ENCODE results near the gene DNAH3. TPM values are rescaled to one million over a fixed set of nuclear protein-coding genes. Genes with fewer than 3 reads are reported as not detected.
A peak's percentile ranks its signal among the peaks of the same experiment; 100 is the strongest.
"Not testable (repeated sequence)": the region's sequence is repeated elsewhere in the genome, so short reads cannot be mapped to it uniquely, and the experiment has no call there.

The DNAH3 gene
- polyA plus RNA-seq, 2 of the 4 experiments (the other 2 are of a cell fraction): 0.37 to 0.81 TPM

GRCh38 chr16:21053590-21053989 lies 97.1 kb downstream of the DNAH3 start:
- POLR2A ChIA-PET: no interaction called here
- FAIRE-seq (no peak), ATAC-seq (no peak), DNase-seq (ENCODE audit: low read depth in 1 of 2, low spot score in 1 of 2) (no peak)
- H3K4me2 ChIP-seq: no peak overlapping the region
- no peaks in the 10 kb centered on the region for H3K4me1 ChIP-seq
- no peaks in the 10 kb centered on the region for H3K9me3 ChIP-seq
- CTCF ChIA-PET: interaction anchor here (1.1 to 2.4 kb wide), 4 partner anchors 14 to 204 kb away, joined by 3 to 10 read pairs (median 5); no protein-coding TSS in a partner anchor
- TF ChIP-seq EHMT2 (IDR thresholded peaks at IDR 0.05; ENCODE audit: low read depth) (no peak), MAX (IDR thresholded peaks at IDR 0.05) (no peak), NR3C1 (IDR thresholded peaks at IDR 0.05) (no peak), ELK1 (IDR thresholded peaks at IDR 0.05; ENCODE audit: low read depth, low read length) (no peak), PHF8 (IDR thresholded peaks at IDR 0.05; ENCODE audit: borderline replicate concordance, low read depth) (no peak), ZNF302 (CRISPR knock-in tag; IDR thresholded peaks at IDR 0.05) (no peak), BCL3 (IDR thresholded peaks at IDR 0.05) (no peak), PBX3 (IDR thresholded peaks at IDR 0.05) (no peak), ZSCAN20 (CRISPR knock-in tag; IDR thresholded peaks at IDR 0.05) (no peak), TP53 (CRISPR knock-in tag; IDR thresholded peaks at IDR 0.05) (no peak), MAZ (IDR thresholded peaks at IDR 0.05; ENCODE audit: borderline replicate concordance, low read depth, low read length) (no peak), BHLHE40 (IDR thresholded peaks at IDR 0.05; ENCODE audit: low read depth, low read length) (no peak), FOSB (CRISPR knock-in tag; IDR thresholded peaks at IDR 0.05) (no peak), GATA3 (IDR thresholded peaks at IDR 0.05; ENCODE audit: borderline replicate concordance) (no peak), EHF (CRISPR knock-in tag; IDR thresholded peaks at IDR 0.05) (no peak)
- H3K4me3 ChIP-seq: no peak overlapping the region
- H3K27ac ChIP-seq: no peak overlapping the region
- WGBS (ENCODE audit: missing lambda C conversion rate): 13% methylated on average over 1 of the region's 1 CpG

- Histone ChIP-seq H3K4me3 (peak overlapping the region; percentile 43), H3K4me2 (peak overlapping the region; percentile 70), H3K27ac (peak overlapping the region; percentile 33 to 63; a peak in 2 of 6 replicates)
- peak in 1 of 2 experiments; percentile 44; a peak in 1 of 6 replicates for ATAC-seq
- ChIA-PET POLR2A (interaction anchor here (0.6 kb wide), 1 partner anchor 177 kb away, joined by 3 read pairs; no protein-coding TSS in a partner anchor), CTCF (interaction anchor here (1.0 kb wide), 2 partner anchors 71 to 198 kb away, joined by 3 read pairs; no protein-coding TSS in a partner anchor)
- 7% methylated on average over 26 of the region's 31 CpGs for WGBS (ENCODE audit: missing lambda C conversion rate)
- 0 out of 2 replicates have a peak, but pooled peaks have one; percentile 19 for TF ChIP-seq PHF8 (IDR thresholded peaks at IDR 0.05; ENCODE audit: borderline replicate concordance, low read depth)
- not testable (repeated sequence) for DNase-seq (ENCODE audit: low read depth in 1 of 2, low spot score in 1 of 2); H3K9me3 ChIP-seq; H3K4me1 ChIP-seq; FAIRE-seq
Measured at GRCh38 chr16:21048091-21048912, 102.3 kb downstream of the DNAH3 start.

GRCh38 chr16:21038197-21038596 lies 112.4 kb downstream of the DNAH3 start:
- DNase-seq (ENCODE audit: low read depth in 1 of 2, low spot score in 1 of 2): no peak
- ChIA-PET POLR2A (no interaction called here), CTCF (interaction anchor here (0.7 kb wide), 1 partner anchor 262 kb away, joined by 3 read pairs; no protein-coding TSS in a partner anchor)
- no peak for FAIRE-seq
- no peak for TF ChIP-seq RARB (CRISPR knock-in tag; IDR thresholded peaks at IDR 0.05)
- TF ChIP-seq ATOH8 (CRISPR knock-in tag; IDR thresholded peaks at IDR 0.05; ENCODE audit: low read depth): no peak
- no peak for TF ChIP-seq USF2 (IDR thresholded peaks at IDR 0.05)
- TF ChIP-seq HOXB5 (CRISPR knock-in tag; IDR thresholded peaks at IDR 0.05): no peak
- TF ChIP-seq CHD2 (IDR thresholded peaks at IDR 0.05; ENCODE audit: low read length, partially characterized antibody): no peak
- TF ChIP-seq HDAC2 (IDR thresholded peaks at IDR 0.05): no peak
- TF ChIP-seq ZFP36 (IDR thresholded peaks at IDR 0.05; ENCODE audit: borderline replicate concordance, partially characterized antibody): no peak
- no peak for TF ChIP-seq TFCP2L1 (CRISPR knock-in tag; IDR thresholded peaks at IDR 0.05)
- TF ChIP-seq HOXB13 (CRISPR knock-in tag; IDR thresholded peaks at IDR 0.05; ENCODE audit: low read depth): no peak
- TF ChIP-seq CEBPB (IDR thresholded peaks at IDR 0.05): no peak
- no peak for TF ChIP-seq HES2 (IDR thresholded peaks at IDR 0.05)
- Histone ChIP-seq H3K9me3 (peaks cover 3% of the 10 kb centered on the region; the same call in 1 of the 3 replicates), H3K4me1 (no peaks in the 10 kb centered on the region), H3K4me3 (no peak overlapping the region), H3K27ac (no peak overlapping the region), H3K4me2 (no peak overlapping the region)
- WGBS (ENCODE audit: missing lambda C conversion rate): 45% methylated on average over 7 of the region's 7 CpGs
- ATAC-seq: no peak
